ENCODE data around the gene CDK3.

DNA sequence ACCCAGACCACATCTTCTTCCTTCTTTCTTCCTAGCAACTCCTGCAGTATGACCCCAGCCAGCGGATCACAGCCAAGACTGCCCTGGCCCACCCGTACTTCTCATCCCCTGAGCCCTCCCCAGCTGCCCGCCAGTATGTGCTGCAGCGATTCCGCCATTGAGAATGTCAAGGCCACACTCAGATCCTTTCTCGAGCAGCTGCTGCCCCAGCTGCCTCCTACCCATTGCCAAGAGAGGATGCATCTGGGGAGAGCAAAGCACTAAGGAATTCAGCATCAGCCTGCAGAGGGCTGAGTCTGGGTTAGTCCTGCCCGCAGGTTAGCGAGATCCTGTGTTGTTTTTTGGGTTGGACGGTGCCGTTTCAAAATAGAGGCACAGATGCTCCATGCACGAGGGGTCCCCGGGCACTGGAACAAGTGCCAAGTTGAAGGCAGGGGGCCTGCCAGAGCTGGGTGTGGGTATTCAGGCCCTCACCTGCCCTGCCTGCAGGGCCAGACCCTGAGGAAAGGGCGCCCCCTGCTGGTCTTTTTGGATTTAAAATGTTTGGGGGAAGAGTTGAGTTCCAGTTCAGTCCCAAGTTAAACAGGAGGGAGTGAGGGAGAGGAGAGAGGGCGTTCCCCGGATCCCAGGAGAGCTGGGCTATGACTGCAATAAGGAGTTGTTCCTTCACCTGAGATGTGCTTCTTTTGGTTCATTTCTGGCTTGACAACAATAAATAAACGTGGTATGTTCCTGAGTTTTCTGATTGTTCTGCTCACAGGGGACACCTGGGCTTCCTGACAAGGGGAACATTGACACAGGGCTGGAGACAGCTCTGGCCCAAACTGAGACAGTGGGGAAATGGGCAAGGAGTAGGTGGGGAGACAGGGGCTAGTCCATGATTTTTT, 4.9 kb downstream of the CDK3 start:
- no peak for TF ChIP-seq POLR2AphosphoS5 (IDR thresholded peaks at IDR 0.05; ENCODE audit: low read depth, low read length)
- TF ChIP-seq CTCF (IDR thresholded peaks at IDR 0.05): peak; percentile 93
- TF ChIP-seq, protein P1, sequence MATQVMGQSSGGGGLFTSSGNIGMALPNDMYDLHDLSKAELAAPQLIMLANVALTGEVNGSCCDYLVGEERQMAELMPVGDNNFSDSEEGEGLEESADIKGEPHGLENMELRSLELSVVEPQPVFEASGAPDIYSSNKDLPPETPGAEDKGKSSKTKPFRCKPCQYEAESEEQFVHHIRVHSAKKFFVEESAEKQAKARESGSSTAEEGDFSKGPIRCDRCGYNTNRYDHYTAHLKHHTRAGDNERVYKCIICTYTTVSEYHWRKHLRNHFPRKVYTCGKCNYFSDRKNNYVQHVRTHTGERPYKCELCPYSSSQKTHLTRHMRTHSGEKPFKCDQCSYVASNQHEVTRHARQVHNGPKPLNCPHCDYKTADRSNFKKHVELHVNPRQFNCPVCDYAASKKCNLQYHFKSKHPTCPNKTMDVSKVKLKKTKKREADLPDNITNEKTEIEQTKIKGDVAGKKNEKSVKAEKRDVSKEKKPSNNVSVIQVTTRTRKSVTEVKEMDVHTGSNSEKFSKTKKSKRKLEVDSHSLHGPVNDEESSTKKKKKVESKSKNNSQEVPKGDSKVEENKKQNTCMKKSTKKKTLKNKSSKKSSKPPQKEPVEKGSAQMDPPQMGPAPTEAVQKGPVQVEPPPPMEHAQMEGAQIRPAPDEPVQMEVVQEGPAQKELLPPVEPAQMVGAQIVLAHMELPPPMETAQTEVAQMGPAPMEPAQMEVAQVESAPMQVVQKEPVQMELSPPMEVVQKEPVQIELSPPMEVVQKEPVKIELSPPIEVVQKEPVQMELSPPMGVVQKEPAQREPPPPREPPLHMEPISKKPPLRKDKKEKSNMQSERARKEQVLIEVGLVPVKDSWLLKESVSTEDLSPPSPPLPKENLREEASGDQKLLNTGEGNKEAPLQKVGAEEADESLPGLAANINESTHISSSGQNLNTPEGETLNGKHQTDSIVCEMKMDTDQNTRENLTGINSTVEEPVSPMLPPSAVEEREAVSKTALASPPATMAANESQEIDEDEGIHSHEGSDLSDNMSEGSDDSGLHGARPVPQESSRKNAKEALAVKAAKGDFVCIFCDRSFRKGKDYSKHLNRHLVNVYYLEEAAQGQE (IDR thresholded peaks at IDR 0.05; ENCODE audit: insufficient read depth in 1 of 2, low read depth in 2 of 2, low read length in 1 of 2): no peak
- TF ChIP-seq SIN3A (IDR thresholded peaks at IDR 0.05; ENCODE audit: borderline replicate concordance, insufficient read depth, low read depth, low read length): no peak
